LHCN-M2 (cell line): Measurements from ENCODE around the gene FIGNL2. TPM values are rescaled to one million over a fixed set of nuclear protein-coding genes. Genes with fewer than 3 reads are reported as not detected.

Experiments used
- DNase-seq: peaks from one replicate; pipeline ENCODE4 v3.0.0-alpha.2; 2012; ENCODE audit warnings: low read depth
- total RNA-seq: library from RNA; depleted of rRNA; stranded (reverse); fragments of >200 nt; gene quantifications from 2 replicates; pipeline ENCODE4 v1.2.3, GENCODE V29; 2014

The FIGNL2 gene
- total RNA-seq, 1 experiment from 2014 or later, result 0.17 TPM

DNA sequence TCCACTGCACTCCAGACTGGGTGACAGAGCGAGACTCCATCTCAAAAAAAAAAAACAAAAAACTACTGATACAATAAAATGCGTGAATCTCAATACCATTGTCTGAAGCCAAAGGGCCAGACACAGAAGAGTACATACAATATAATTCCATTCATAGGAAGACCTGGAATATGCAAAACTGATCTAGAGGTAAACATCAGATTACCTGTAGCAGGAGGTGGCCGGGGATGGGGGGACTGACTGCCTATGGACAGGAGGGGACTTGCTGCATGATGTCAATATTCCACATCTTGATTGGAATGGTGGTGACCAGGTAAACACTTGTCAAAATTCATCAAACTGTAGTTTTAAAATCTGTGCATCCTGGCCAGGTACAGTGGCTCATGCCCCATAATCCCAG lies 12.5 kb upstream of the FIGNL2 start:
- no peak for DNase-seq

DNA sequence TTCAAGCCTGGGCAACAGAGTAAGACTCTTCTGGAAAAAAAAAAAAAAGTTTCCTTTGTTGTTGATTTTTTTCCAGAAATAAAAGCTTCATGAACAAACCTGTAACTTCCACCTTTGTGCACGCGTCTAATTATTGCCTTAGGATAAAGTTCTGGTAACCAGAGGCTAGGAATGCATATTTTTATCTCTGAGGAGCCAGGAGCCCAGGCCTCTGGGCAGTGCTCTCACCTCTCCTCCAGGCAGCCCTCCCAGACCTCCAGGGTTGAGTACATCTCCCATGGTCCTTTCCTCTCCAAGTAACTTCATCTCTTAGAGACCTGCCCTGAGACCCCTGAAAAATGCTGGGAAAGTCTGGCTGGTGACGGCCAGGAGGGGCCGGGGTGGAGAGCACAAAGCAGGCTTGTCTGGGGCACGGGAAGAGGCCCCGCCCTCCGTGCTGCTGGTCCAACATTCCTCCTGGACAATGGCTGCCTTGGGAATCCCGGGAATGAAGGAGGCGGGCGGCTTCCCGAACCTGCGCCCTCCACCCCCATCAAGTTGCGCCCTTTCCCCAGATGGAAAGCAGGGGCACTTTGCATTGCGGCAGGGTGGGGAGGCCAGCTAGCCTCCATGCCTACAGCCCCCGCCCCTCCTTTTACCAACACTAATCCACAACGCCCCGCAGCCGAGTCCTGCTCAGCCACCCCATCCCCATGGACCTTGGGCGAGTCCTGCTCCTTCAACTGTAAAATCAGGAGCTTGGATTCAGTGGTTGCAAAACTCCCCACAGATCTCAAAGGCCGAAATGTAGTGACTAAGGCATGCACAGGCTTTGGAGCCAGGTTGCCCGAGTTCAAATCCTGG lies 7.3 kb upstream of the FIGNL2 start:
- no peak for DNase-seq

DNA sequence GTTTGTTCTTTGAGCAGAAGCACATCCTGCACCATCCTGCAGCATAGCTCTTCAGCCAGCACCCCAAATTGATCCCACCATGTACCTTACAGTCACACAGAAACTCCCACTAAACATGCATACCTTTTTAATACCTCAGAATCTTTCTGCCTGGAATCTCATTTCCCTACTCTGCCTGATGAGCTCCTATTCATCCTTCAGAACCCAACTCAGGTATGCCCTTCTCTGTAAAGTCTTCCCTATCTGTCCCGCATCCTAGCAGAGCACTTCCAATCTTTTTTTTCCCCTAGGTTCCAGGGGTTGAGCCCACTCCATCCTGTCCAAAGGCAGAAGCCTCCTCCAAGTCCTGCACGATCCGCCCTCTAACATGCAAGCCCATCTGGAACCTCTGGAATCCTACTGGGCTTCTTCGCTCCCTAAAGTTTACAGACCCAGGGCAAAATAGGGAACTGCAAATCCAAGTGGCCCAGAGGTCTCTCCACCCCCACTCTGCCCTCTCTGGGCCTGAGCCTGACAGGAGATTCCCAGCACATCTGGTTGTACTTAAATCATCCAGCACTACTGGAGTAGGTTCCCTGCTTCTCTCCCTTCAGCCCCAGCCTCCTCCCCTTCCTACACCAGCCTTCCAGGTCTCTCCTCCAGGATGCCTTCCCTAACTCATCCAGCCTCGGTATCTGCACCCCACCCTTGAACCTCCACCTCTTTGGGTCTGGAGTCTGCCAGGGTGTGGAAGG lies 4.1 kb upstream of the FIGNL2 start:
- DNase-seq, result no peak

DNA sequence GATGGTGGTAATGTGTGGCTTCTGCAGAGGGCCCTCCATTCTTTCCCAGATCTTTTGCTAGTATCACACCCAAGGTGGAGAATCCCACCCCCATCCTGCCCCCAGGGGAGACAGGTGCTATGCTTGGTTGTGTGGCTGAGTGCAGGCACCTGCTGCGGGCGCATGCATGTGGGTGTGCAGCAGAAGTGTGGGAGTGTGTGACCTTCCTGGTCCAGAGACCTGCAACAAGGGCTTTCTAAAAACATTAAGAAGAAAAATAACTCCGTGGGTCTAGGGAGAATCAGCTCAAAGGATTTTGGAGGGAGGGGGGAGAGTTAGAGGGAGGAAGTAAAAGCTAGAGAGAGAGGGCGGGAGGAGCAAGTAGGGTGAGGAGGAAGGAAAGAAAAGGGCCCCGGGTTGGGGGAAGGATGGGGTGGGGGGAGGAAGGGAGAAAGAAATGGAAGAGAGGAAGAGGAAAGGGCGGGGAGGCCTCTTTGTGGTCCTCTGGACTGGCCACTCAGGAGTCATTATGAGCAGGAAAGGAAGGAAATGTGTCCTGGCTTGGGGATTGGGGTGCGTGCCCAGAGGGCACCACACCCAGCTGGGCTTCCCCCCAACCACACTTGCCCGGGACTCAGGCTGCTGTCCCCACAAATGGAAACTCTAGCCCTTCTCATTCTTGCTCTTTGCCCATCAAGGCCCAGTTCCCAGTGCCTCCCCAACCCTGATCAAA lies 3.1 kb upstream of the FIGNL2 start:
- DNase-seq, result no peak

DNA sequence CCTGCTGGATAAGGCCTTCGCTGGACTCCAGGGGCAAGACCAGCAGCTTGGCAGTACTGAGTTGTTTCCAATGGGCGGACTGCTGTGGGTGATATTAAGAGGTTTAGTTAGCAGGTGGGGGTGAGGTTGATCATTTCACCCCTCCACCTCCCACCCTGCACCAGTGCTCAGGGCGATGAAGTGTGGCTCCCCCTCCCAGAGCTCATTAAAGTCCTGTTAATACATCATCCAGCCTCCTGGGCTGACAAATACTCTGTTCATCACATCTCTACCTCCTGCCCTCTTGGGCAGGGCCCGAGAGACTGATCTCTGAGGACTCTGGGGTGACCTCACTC lies 2.4 kb upstream of the FIGNL2 start:
- DNase-seq, result no peak

DNA sequence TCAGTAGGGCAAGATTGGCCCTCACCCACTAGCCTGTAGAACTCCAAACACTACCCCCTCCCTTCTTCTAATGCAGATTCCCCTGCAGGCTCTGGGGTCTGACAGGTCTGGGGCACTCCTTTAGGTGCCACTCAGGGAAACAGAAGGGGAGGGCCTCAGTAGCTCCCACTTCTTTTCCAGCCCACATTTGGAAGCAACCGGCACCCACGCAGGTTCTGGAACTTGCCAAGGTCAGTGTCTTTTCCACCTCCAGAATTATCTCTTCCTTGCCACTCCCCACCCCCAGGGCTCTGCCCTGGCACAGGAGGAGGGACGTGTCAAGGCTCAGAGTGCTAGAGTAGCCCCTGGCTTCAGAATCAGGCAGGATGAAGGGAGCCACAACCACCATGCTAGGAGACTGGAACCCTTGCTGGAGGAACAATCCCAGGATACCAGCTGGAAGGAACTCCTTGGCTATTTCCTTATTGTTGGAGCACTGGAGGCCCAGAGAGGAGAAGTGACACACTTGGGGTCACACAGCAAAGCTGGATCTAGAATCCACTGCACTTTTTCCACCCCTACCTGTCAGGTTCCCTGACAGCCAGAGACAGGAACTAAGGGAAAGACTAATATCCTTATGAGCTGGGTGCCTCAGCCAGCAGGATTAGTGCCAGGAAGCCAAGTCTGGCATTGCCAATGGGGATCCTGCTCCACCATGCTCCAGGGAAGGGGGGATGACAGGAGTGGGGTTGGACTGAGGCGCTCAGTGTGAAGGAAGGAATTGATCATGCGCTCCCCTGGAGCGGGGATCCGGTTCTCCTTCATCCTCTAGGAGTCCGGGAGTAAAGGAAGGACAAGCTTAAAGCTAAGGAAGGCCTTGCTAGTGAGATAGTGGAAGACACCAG lies 1.8 kb upstream of the FIGNL2 start:
- no peak for DNase-seq

DNA sequence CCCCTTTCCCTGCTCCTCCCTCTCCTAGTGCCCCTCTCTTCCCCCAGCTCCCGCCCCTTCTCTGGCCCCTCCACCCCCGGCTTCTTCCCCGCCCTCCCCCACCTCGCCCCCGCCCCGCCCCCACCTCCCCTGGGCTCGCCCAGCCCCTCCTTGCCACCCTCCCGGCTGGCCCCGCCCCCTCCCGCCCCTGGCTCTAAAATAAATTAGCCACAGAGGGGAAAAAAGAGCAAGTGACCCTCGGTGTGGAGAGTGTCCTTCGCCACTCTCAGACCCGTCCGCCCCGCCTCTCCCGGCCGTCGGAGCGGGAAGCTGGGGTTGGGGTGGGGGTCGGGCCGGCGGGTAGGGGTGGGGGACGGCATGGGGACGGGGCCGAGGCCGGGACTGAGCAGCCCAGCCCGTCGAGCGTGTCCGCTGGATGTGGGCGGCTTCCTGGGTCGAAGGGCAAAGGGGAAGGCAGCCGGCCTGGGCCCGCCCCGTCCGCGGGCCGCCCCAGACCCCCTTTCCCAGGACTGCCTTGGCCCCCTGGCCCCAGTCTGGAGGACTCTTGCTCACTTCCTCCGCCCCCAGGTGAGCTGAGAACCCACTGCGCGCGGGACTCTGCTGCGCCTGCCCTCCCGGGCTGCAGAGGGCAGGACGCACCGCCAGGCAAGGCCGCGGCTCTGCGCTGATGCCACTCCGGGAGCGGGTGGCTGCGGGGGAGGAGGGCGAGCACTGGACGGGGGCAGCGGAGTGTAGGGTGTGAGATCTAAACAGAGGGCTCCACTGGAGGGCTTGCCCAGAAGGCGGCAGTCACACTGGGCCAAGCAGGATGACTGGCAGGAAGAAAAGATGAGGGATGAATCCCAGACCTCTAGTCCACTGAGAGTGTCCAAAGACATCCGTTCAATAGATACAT lies 570 bp upstream of the FIGNL2 start:
- no peak for DNase-seq

DNA sequence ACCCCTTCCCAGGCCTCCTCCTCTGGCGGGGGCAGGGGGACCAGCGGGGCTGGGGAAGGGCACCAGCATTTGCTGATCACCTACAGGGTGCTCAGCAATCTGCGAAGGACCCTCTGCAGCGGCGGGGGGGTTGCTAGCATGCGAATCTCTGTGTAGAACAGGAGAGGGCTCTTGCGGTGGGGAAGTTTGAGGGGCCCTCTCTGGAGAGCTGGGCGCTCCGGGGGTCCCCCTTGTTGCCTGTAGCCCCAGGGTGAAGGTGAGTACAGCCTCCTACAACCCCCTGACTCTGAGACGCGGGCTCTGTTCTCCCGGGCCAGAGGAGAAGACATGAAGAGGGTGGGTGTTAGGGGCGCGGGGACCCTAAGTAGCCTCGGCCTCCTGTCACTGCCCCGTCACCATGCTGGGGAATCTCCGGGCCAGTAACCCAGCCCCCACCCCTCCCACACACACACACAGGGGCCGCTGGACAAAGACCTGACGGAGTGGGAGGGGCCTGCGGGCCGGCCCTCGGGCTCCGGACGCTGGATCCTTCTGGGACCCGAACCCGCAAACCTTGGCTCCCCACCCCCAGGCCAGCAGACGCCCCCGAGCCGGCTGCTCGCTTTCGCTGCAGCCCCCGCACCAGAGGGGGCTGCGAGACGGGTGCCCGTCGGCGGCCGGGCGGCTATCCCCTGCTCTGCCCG lies 734 bp downstream of the FIGNL2 start:
- DNase-seq, result no peak

DNA sequence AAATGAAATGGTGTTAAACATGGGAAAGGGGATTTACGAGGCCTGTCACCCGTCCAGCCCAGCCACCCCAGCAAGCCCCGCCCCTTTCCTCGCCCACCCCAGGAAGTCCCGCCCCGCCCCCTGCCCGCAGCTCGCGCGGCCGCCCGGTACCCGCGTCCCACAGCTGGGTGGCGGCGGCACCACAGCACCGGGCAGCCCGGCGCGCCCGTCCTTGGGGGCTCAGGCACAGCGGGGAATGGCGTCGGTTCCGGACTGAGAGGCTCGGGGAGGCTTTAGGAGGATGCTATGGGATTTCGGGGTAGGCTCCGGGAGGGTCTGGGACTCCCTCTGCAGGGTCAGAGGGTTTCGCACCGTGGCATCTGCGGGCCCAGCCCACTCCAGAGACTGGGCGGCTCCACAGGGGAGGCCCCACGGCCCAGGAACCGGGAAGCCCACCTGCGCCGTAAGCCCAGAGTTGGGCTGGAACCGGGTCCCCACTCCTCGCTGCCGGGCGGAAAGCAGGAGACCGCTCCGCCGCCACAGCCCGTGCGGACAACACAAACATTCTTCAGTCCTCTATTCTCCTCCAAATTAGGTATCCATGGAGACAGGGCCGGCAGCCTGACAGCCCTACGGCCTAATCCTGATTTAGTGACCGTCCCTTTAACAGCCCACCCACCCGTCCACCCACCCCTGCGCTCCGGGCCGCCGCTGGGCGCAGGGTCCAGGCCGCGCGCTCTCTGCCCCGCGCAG lies 1.4 kb downstream of the FIGNL2 start:
- DNase-seq, result no peak

DNA sequence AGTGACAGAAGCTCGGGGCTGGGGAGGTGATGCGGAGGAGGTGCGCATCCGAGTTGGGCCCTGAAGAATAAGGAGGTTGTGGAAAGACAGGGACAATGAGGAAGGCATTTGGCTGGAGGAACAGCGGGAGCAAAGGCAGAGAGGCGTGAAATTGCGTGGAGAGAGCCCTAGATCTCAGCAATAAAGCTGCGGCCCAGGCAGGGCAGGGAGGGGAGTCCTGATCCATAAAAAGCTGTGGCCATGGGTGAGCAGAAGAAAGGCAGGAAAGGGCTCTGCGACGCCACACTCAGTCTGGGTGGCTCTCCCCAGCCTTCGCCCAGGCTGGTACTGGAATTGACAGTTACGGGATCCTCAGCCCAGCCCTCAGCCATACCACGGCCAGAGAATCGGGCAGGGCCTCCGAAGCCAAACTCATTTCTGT lies 2.2 kb downstream of the FIGNL2 start:
- DNase-seq, result no peak

DNA sequence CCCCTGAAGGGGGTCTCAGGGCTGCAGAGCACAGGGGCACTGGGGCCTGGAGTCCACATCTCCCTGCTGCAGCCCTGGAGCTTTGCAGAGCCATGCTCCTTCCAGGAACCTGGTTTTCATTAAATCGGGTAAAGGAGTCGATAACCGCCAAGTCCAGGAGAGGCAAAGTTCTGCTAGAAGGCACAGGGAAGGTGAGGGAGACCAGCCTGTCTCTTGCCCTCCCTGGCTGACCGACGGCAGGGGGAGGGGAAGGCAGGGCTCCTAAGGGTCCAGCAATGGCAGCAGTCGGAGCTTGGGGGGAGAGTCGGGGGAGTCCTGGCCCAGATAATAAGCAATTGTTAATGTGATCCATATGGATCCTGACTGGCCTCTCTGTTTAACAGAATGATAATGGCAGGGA lies 3.0 kb downstream of the FIGNL2 start:
- DNase-seq, result no peak

DNA sequence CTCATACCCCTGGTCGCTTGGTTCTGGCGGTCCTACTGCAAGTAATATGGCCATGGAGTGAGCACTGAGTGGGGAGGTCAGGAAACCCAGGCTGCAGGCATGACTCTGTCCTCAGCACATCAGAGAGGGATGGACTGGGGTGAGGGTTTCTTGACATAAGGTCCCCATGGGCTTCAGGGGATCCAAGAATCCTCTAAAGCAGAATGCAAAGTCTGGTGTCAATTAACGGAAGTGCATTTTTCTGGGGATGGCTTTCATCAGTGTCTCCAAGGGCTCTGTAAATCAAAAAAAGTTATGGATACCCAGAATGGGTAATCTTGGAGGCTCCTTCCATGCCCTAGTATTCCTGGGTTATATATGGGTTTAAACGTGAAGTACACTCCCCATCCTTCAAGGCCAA lies 3.7 kb downstream of the FIGNL2 start:
- no peak for DNase-seq

DNA sequence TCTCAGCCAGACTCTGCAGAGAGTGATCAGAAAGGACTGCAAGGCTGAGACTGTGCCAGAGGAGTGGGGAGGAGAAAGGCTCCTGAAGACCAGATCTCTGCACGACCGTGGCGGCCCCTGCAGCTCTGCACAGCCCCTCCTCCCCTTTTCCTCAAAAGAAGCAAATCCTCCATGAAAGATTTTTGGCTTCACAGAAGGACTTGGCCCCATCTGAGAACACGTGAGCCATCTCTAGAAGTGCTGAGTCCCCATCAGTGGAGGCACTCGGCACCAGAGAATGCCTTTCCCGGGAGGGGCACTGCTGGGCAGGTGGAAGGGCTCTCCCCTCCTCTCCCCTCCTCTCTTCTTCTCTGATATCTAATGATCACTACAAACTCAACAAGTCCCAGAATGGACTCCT lies 6.8 kb downstream of the FIGNL2 start:
- DNase-seq, result no peak

DNA sequence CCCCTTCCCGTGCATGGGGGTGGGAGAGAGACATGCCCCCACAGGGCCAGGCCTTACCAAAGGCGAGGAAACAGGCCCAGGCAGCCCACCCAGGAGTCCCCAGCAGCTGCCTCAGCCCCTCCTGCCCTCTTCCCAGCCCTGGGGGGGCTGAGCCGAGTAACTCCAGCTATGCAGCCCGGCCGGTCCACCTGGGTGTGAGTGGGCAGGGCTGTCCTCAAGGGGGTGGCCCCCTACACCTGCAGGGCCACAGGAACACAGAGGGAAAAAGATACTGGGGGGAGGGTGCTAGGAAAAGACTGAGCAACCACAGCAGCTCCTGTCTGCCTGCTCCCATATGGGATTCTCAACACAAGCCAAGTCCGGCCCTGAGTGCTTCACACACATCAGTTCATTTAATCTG lies 7.6 kb downstream of the FIGNL2 start:
- DNase-seq, result no peak

DNA sequence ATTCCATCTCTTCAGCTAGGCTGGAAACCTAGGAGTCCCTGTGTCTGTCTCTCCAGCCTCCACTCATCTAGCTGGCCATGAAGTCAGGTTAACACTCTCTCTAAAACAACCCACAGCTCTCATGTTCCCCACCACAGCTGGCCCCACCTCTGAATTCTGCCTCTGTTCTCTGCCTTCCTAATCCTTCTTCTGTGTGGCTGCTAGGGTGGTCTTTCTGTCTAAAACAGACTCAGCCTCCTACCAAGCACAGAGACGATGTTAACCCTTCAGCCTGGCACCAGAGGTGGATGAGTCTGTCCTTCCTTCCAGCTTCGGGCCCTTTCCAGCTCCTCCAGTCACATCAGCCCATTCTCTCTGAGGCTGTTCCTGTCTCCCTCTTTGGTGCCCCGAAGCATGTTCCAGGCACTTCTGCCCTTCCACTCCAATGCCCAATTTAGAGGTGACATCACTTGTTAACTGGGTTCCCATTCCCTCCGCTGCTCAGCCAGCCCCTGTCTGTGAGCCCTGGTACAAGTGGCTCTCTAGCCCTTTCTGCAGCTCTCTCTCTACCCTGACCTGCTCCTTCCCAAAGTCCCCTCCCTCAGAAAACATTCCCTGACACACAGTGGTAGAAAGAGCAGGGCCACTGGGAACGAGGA lies 9.1 kb downstream of the FIGNL2 start:
- DNase-seq, result no peak

DNA sequence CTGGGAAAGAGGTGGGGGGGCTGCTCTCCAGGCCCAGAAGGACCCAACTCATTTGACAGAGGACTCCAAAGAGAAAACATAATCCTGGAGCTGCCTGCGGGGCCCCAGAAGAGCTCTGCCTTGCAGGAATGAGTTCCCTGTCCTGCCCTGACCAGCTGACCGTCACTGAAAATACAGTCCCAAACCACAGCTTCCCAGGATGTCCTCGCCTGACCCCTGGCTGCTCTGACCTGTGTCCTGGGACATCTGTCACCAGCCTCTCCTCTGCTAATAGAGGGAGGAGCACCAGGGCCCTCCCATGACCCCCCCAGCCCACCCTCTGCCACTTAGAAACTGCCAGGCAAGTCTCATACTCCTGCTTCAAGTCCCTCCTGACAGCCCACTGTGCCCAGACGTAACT lies 9.8 kb downstream of the FIGNL2 start:
- no peak for DNase-seq

DNA sequence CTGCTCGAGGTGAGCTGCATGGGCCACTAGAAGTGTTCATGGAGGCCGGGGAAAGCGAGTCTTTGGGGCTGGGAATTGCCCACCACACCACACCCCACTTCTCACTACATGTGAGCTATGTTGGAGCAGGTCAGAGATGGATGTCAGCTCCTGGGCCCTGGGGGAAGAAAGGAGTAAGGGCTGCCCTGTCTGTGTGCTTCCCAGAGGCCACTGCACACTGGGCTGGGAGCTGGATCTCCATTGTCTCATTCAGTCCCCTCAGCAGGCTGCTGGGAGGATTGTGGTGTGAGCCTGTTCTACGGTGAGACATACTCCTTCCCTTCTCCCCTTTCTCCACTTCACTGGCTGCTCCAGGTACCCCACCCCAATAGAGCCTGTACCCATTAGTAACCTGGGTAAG lies 10.5 kb downstream of the FIGNL2 start:
- DNase-seq, result no peak

DNA sequence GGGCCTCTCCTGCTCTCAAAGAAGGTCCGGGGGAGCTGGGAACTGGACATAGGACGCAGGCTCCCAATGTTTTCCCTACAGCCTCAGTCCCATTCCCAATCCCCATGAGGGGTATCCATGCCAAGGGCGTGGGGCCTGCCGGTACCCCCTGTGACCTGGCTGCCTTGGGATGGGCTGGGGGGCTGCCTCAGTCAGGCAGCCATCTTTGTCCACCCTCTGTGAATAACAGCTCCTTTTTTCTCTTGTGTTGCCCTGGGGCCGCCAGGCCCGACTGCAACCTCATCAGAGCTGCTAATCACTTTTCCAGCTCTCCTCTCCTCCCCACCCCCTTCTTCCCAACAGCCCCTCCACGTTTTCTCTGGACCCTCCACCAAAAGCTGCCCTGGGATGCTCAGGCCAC lies 11.2 kb downstream of the FIGNL2 start:
- DNase-seq, result no peak

DNA sequence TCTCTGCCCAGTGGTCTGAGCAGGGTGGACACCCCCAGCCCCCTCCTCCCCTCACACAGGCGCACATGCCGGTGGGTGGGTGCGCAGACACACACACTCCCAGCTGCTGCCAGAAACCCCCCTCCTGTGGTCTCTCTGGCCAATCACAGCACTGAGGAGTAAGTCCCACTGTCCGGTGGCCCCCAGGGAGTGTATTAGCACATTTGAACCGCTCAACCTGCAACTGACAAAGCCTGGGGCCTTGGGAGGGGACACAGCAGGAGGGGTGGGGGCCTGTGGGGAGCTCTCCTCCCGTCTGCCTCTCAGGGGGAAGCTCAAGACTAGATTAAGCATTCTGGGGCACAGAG lies 11.7 kb downstream of the FIGNL2 start:
- DNase-seq, result no peak
